ENCODE data around the gene DNAJC3.

GRCh38 chr13:95741584-95742563, 64.9 kb downstream of the DNAJC3 start:
- TF ChIP-seq TAF1 (IDR thresholded peaks at IDR 0.05; ENCODE audit: low read depth), result no peak
- TF ChIP-seq CEBPB (IDR thresholded peaks at IDR 0.05), result no peak
- TF ChIP-seq EP300 (IDR thresholded peaks at IDR 0.05; ENCODE audit: borderline replicate concordance), result no peak
